Loucy (cell line): ENCODE data around the gene CACNA1H.

Experiments
- EZH2phosphoT487 ChIP-seq: fragments of 200-600 bp; IDR thresholded peaks from 2 replicates; pipeline ENCODE4 v1.6.1; 2018; ENCODE audit warnings: antibody characterized with exemption, mild to moderate bottlenecking, moderate library complexity, borderline replicate concordance
- TF ChIP-seq, protein P1 (sequence below): fragments of 200-600 bp; sonication (generic); conservative IDR thresholded peaks from 2 replicates; pipeline ENCODE4 v1.5.1; 2014; ENCODE audit warnings: mild to moderate bottlenecking, antibody characterized with exemption, low read length

DNA sequence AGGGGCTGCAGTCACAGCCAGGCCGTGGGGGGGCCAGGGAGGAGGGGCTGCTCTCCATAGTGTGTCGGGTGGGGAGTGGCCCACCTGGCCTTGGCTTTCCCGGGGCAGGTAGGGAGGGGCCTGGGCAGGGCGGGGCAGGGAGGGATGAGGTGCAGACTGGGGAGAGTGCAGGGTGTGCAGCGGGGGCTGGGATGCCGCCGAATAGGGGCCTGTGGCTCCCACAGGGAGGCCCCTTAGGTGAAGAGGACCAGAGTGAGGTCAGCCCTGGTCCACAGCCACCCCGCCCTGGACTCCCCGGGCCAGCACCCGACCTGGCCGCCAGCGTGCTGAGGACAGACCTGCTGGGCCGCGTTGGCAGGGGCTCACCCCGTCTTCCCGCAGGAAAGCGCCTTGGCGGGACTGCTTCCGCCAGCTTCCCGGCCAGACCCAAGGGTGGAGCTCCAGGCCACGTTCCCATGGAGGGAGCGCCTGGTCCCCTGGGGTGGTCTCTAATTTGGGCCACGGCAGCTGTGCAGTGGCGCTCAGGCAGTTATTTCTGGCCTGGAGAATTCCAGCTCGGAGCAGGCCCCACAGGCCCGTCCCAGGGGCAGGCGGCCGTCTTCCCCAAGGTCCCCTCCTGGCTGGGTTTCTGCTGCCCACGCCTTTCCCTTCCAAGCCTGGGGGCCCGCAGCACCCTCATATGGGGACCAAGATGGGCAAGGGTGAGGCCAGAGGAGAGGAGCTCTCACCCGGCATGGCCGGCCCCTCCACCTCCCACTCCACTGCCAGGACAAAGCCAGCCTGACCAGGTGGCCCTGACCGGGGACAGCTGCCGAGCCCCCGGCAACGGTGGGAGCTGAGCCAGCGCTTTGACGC lies 27.9 kb downstream of the CACNA1H start:
- TF ChIP-seq, protein P1, sequence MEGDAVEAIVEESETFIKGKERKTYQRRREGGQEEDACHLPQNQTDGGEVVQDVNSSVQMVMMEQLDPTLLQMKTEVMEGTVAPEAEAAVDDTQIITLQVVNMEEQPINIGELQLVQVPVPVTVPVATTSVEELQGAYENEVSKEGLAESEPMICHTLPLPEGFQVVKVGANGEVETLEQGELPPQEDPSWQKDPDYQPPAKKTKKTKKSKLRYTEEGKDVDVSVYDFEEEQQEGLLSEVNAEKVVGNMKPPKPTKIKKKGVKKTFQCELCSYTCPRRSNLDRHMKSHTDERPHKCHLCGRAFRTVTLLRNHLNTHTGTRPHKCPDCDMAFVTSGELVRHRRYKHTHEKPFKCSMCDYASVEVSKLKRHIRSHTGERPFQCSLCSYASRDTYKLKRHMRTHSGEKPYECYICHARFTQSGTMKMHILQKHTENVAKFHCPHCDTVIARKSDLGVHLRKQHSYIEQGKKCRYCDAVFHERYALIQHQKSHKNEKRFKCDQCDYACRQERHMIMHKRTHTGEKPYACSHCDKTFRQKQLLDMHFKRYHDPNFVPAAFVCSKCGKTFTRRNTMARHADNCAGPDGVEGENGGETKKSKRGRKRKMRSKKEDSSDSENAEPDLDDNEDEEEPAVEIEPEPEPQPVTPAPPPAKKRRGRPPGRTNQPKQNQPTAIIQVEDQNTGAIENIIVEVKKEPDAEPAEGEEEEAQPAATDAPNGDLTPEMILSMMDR = no peak
- no peak for TF ChIP-seq EZH2phosphoT487
